ENCODE data around the gene ZNF438. TPM values are rescaled to one million over a fixed set of nuclear protein-coding genes. Genes with fewer than 3 reads are reported as not detected.

The ZNF438 gene
- total and polyA plus RNA-seq, 2 of the 13 experiments (the other 11 are each of a cell fraction or from before 2014, with no cell fraction given) = 0.75 to 0.83 TPM

DNA sequence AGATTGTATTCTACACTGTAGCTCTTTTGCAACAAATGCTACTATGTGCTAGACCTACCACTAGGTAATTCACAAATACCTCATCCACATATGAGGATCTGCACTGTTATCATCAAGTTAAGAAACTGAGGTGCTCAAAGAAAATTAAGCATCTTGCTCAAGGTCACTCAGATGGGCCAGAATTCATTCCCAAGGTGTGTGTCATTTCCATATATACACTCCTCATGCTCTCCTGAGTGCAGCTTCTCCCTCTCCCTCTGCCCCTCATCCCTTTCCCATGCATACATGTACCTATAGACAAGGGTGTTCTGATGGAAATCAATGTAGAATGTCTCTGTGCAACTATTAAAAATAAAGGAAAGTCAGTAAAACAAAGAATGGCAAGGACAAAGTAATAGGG, 146.2 kb downstream of the ZNF438 start (continued):
- TF ChIP-seq NPAS2 (CRISPR knock-in tag; IDR thresholded peaks at IDR 0.05; ENCODE audit: borderline replicate concordance) = no peak
- no peak for TF ChIP-seq HNRNPLL (IDR thresholded peaks at IDR 0.05; ENCODE audit: low read depth, low read length, poor library complexity, severe bottlenecking)
- TF ChIP-seq SRSF9 (IDR thresholded peaks at IDR 0.05; ENCODE audit: borderline replicate concordance, insufficient read depth, low read depth, low read length, poor library complexity, severe bottlenecking) = no peak

DNA sequence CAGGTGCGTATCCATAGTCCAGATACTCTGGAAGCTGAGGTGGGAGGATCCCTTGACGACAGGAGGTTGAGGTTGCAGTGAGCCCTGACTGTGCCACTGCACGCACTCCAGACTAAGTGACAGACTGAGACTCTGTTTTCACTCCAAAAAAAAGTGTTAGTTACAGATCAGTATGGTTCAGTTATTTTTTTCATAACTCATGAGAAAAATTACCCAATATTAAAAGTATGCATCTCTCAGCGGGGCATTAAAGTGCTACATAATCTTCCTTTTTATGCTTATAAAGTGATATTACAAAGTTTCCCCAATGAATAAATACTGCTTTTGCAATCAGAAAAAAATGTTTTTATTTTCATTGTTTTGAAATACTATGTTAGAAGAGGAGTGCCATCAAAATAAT, 147.9 kb downstream of the ZNF438 start:
- ChIA-PET CTCF (ENCODE audit: low intra/inter-chr PET ratio, low total read pairs) (no interaction called here), POLR2A (no interaction called here)
- H3K4me1 ChIP-seq (ENCODE audit: insufficient read depth, low read length) = no peaks in the 10 kb centered on the region
- H2AFZ ChIP-seq (ENCODE audit: low read length) = no peak overlapping the region
- H3K36me3 ChIP-seq (replicated peaks in 1 of 2; ENCODE audit: control insufficient read depth in 1 of 2, insufficient read depth in 2 of 2, low read length in 2 of 2) = no peaks in the 10 kb centered on the region
- no peak overlapping the region for H3K4me2 ChIP-seq (ENCODE audit: low read depth, low read length)
- no peaks in the 10 kb centered on the region for H3K9me3 ChIP-seq (ENCODE audit: low read length)
- H3K4me3 ChIP-seq (replicated peaks in 1 of 3; ENCODE audit: insufficient read depth in 1 of 3, low read depth in 2 of 3, low read length in 3 of 3) = no peak overlapping the region
- no peak overlapping the region for H3K9ac ChIP-seq (ENCODE audit: insufficient read depth, low read depth, low read length)
- no peaks in the 10 kb centered on the region for H3K27me3 ChIP-seq (ENCODE audit: control insufficient read depth in 1 of 2, insufficient read depth in 2 of 2, low read length in 2 of 2)
- BruUV-seq (replicated peaks) = no TSS peak
- in situ Hi-C loops (cut with HindIII; ENCODE audit: extremely low pct_ligation_motif_present, low pct_unique_long_range_greater_than_20kb) (no loop called here), intact Hi-C loops (cut with micrococcal nuclease; ENCODE audit: unreplicated experiment) (no loop called here)
- 24% methylated on average over 4 of the region's 4 CpGs for WGBS (ENCODE audit: low lambda C conversion rate)
- no peaks in the 10 kb centered on the region for H4K20me1 ChIP-seq (ENCODE audit: insufficient read depth, low read length)
- TF ChIP-seq ZBTB21 (CRISPR knock-in tag; IDR thresholded peaks at IDR 0.05) (no peak), ZNF577 (CRISPR knock-in tag; IDR thresholded peaks at IDR 0.05; ENCODE audit: borderline replicate concordance, low read depth) (no peak), POLR2G (IDR thresholded peaks at IDR 0.05; ENCODE audit: low read depth, low read length) (no peak), FOXM1 (CRISPR knock-in tag; IDR thresholded peaks at IDR 0.05) (no peak), NFYC (CRISPR knock-in tag; IDR thresholded peaks at IDR 0.05) (no peak), ZNF251 (CRISPR knock-in tag; IDR thresholded peaks at IDR 0.05) (no peak), ZNF720 (CRISPR knock-in tag; IDR thresholded peaks at IDR 0.05) (no peak), RBAK (CRISPR knock-in tag; IDR thresholded peaks at IDR 0.05) (no peak), ZNF280D (CRISPR knock-in tag; IDR thresholded peaks at IDR 0.05) (no peak)
- TF ChIP-seq, protein P1, sequence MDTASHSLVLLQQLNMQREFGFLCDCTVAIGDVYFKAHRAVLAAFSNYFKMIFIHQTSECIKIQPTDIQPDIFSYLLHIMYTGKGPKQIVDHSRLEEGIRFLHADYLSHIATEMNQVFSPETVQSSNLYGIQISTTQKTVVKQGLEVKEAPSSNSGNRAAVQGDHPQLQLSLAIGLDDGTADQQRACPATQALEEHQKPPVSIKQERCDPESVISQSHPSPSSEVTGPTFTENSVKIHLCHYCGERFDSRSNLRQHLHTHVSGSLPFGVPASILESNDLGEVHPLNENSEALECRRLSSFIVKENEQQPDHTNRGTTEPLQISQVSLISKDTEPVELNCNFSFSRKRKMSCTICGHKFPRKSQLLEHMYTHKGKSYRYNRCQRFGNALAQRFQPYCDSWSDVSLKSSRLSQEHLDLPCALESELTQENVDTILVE (CRISPR knock-in tag; IDR thresholded peaks at IDR 0.05) = no peak
- TF ChIP-seq, protein P2, sequence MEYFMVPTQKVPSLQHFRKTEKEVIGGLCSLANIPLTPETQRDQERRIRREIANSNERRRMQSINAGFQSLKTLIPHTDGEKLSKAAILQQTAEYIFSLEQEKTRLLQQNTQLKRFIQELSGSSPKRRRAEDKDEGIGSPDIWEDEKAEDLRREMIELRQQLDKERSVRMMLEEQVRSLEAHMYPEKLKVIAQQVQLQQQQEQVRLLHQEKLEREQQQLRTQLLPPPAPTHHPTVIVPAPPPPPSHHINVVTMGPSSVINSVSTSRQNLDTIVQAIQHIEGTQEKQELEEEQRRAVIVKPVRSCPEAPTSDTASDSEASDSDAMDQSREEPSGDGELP (IDR thresholded peaks at IDR 0.05; ENCODE audit: borderline replicate concordance, low read depth) = no peak
- TF ChIP-seq, protein P3, sequence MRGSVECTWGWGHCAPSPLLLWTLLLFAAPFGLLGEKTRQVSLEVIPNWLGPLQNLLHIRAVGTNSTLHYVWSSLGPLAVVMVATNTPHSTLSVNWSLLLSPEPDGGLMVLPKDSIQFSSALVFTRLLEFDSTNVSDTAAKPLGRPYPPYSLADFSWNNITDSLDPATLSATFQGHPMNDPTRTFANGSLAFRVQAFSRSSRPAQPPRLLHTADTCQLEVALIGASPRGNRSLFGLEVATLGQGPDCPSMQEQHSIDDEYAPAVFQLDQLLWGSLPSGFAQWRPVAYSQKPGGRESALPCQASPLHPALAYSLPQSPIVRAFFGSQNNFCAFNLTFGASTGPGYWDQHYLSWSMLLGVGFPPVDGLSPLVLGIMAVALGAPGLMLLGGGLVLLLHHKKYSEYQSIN (CRISPR knock-in tag; IDR thresholded peaks at IDR 0.05; ENCODE audit: borderline replicate concordance) = no peak
- DNase-seq (ENCODE audit: low spot score) (no peak), FAIRE-seq (no peak), ATAC-seq (no peak)
- H3K27ac ChIP-seq (ENCODE audit: extremely low read length, insufficient read depth, low read length) = no peak overlapping the region
- H3K79me2 ChIP-seq (ENCODE audit: insufficient read depth, low read length) = no peaks in the 10 kb centered on the region

Measured in HepG2 (cell line).